Islet precursor cell (in vitro differentiated cells): ENCODE measurements around the gene THOC1.

Source experiments
- DNase-seq: peaks from one replicate; pipeline ENCODE4 v3.0.0-alpha.2; 2018

THOC1 gene

GRCh38 chr18:273525-273924 is 5.7 kb upstream of the THOC1 start:
- DNase-seq, result no peak

- DNase-seq, result no peak
Observed at GRCh38 chr18:272650-273049, 4.8 kb upstream of the THOC1 start.

GRCh38 chr18:269480-270095 is 1.7 kb upstream of the THOC1 start:
- no peak for DNase-seq

- no peak for DNase-seq
Observed at GRCh38 chr18:267380-267687, 513 bp downstream of the THOC1 start.

- no peak for DNase-seq
Observed at GRCh38 chr18:261398-262073, 6.3 kb downstream of the THOC1 start.

- DNase-seq, result no peak
Observed at GRCh38 chr18:260547-260946, 7.3 kb downstream of the THOC1 start.

- no peak for DNase-seq
Observed at GRCh38 chr18:255171-255570, 12.7 kb downstream of the THOC1 start.

- no peak for DNase-seq
Observed at GRCh38 chr18:253121-253520, 14.7 kb downstream of the THOC1 start.

- DNase-seq, result no peak
Observed at GRCh38 chr18:251572-251971, 16.3 kb downstream of the THOC1 start.

- no peak for DNase-seq
Observed at GRCh38 chr18:250685-251084, 17.2 kb downstream of the THOC1 start.

GRCh38 chr18:248053-248452 is 19.8 kb downstream of the THOC1 start:
- no peak for DNase-seq

- no peak for DNase-seq
Observed at GRCh38 chr18:245282-245847, 22.5 kb downstream of the THOC1 start.

- no peak for DNase-seq
Observed at GRCh38 chr18:240175-240574, 27.7 kb downstream of the THOC1 start.

GRCh38 chr18:231563-231962 is 36.3 kb downstream of the THOC1 start:
- no peak for DNase-seq

- no peak for DNase-seq
Observed at GRCh38 chr18:228586-228985, 39.3 kb downstream of the THOC1 start.

GRCh38 chr18:227902-228301 is 39.9 kb downstream of the THOC1 start:
- no peak for DNase-seq

- no peak for DNase-seq
Observed at GRCh38 chr18:227374-227773, 40.5 kb downstream of the THOC1 start.

- no peak for DNase-seq
Observed at GRCh38 chr18:225745-226144, 42.1 kb downstream of the THOC1 start.

GRCh38 chr18:220708-221107 is 47.1 kb downstream of the THOC1 start:
- no peak for DNase-seq

- no peak for DNase-seq
Observed at GRCh38 chr18:217532-218336, 50.1 kb downstream of the THOC1 start.

- no peak for DNase-seq
Observed at GRCh38 chr18:215448-216010, 52.3 kb downstream of the THOC1 start.

- DNase-seq, result no peak
Observed at GRCh38 chr18:213966-214365, 53.9 kb downstream of the THOC1 start.

GRCh38 chr18:213505-213904 is 54.3 kb downstream of the THOC1 start:
- DNase-seq, result no peak

GRCh38 chr18:212780-213179 is 55.1 kb downstream of the THOC1 start:
- no peak for DNase-seq
